IPS DF 19.7 (cell line): ENCODE results near the gene RPL29.
"Not testable (repeated sequence)": the region's sequence is repeated elsewhere in the genome, so short reads cannot be mapped to it uniquely, and the experiment has no call there.

Experiments used
- DNase-seq: peaks from one replicate; pipeline ENCODE4 v3.0.0-alpha.2; 2013; ENCODE audit warnings: low read depth, low spot score

The RPL29 gene

GRCh38 chr3:51995346-51996163 lies at the start of gene RPL29:
Gene RPL29 (minus strand): TSS chr3:51995895. CDS start chr3:51995461, 434 bp downstream.
- DNase-seq: no peak

- no peak for DNase-seq
Measured at GRCh38 chr3:52044869-52045619, 49.3 kb upstream of the RPL29 start.

- no peak for DNase-seq
Measured at GRCh38 chr3:52043750-52044149, 48.1 kb upstream of the RPL29 start.

GRCh38 chr3:52043039-52043438 lies 47.3 kb upstream of the RPL29 start:
- not testable (repeated sequence) for DNase-seq

- no peak for DNase-seq
Measured at GRCh38 chr3:52041118-52041731, 45.5 kb upstream of the RPL29 start.

- no peak for DNase-seq
Measured at GRCh38 chr3:52040600-52040999, 44.9 kb upstream of the RPL29 start.

- no peak for DNase-seq
Measured at GRCh38 chr3:52039846-52040245, 44.2 kb upstream of the RPL29 start.

- DNase-seq: no peak
Measured at GRCh38 chr3:52039426-52039825, 43.7 kb upstream of the RPL29 start.

- DNase-seq: no peak
Measured at GRCh38 chr3:52038227-52038626, 42.5 kb upstream of the RPL29 start.

- no peak for DNase-seq
Measured at GRCh38 chr3:52037291-52037690, 41.6 kb upstream of the RPL29 start.

- DNase-seq: no peak
Measured at GRCh38 chr3:52036829-52037228, 41.1 kb upstream of the RPL29 start.

- DNase-seq: no peak
Measured at GRCh38 chr3:52036222-52036694, 40.6 kb upstream of the RPL29 start.

- DNase-seq: no peak
Measured at GRCh38 chr3:52034651-52035050, 39.0 kb upstream of the RPL29 start.

GRCh38 chr3:52034212-52034611 lies 38.5 kb upstream of the RPL29 start:
- DNase-seq: no peak

- DNase-seq: not testable (repeated sequence)
Measured at GRCh38 chr3:52033748-52034147, 38.1 kb upstream of the RPL29 start.

- DNase-seq: no peak
Measured at GRCh38 chr3:52032702-52033408, 37.2 kb upstream of the RPL29 start.

GRCh38 chr3:52031896-52032295 lies 36.2 kb upstream of the RPL29 start:
- DNase-seq: no peak

- no peak for DNase-seq
Measured at GRCh38 chr3:52030714-52031310, 35.1 kb upstream of the RPL29 start.

GRCh38 chr3:52029535-52029934 lies 33.8 kb upstream of the RPL29 start:
- no peak for DNase-seq

- no peak for DNase-seq
Measured at GRCh38 chr3:52029053-52029452, 33.4 kb upstream of the RPL29 start.

- DNase-seq: no peak
Measured at GRCh38 chr3:52028572-52028971, 32.9 kb upstream of the RPL29 start.
